Heart right ventricle (tissue), 16 donors: Measurements from ENCODE around the gene NXPH1. TPM values are rescaled to one million over a fixed set of nuclear protein-coding genes. Genes with fewer than 3 reads are reported as not detected.

Experiments used
- ATAC-seq, 8 donors: fragments of 200-7000 bp; cut with Tn5 transposase; one replicate each; pipeline ENCODE4 v1.9.1; 2020; ENCODE audit warnings: mild to moderate bottlenecking in 8 of 8, moderate library complexity in 8 of 8, moderate number of reproducible peaks in 1 of 8
- DNase-seq, 2 donors: peaks; one replicate each; pipeline ENCODE4 v3.0.0-alpha.2; 2020
- H3K27ac ChIP-seq, 10 donors: fragments of 200-600 bp; sonication (generic) in 2 of 10; one replicate each; pipeline versions ENCODE4 v1.5.0 to v1.8.0; 2020 to 2022; ENCODE audit warnings: mild to moderate bottlenecking in 3 of 10
- H3K27me3 ChIP-seq, 7 donors: fragments of 200-600 bp; one replicate each; pipeline ENCODE4 v1.8.0; 2021 to 2022; ENCODE audit warnings: mild to moderate bottlenecking in 2 of 7
- H3K36me3 ChIP-seq, 9 donors: fragments of 200-600 bp; sonication (generic) in 1 of 9; one replicate each; pipeline versions ENCODE4 v1.5.0 to v1.8.0; 2020 to 2022; ENCODE audit warnings: mild to moderate bottlenecking in 2 of 9
- H3K4me1 ChIP-seq, 9 donors: fragments of 200-600 bp; sonication (generic) in 1 of 9; one replicate each; pipeline versions ENCODE4 v1.5.0 to v1.8.0; 2020 to 2022; ENCODE audit warnings: mild to moderate bottlenecking in 4 of 9
- H3K4me3 ChIP-seq, 10 donors: fragments of 200-600 bp; sonication (generic) in 2 of 10; one replicate each; pipeline versions ENCODE4 v1.5.0 to v1.8.0; 2020 to 2022; ENCODE audit warnings: mild to moderate bottlenecking in 7 of 10, moderate library complexity in 2 of 10
- H3K9me3 ChIP-seq, 11 donors: fragments of 200-600 bp in 10 of 11; sonication (generic) in 2 of 11; one replicate each; pipeline versions ENCODE4 v1.5.0 to v1.8.0; 2013 to 2022; ENCODE audit warnings: mild to moderate bottlenecking in 2 of 11, control low read depth in 1 of 11, moderate library complexity in 1 of 11
- CTCF ChIP-seq, 9 donors: fragments of 200-600 bp; sonication (generic) in 2 of 9; IDR thresholded peaks; one replicate each; pipeline versions ENCODE4 v1.5.0 to v1.8.0; 2021 to 2022; ENCODE audit warnings: antibody characterized with exemption in 9 of 9, mild to moderate bottlenecking in 5 of 9, moderate library complexity in 1 of 9
- WGBS, 2 donors: extraction: QIAGEN DNeasy Blood & Tissue Kit; methylation state at CpG; one replicate each; pipeline ENCODE4 v1.1.7; 2013; ENCODE audit warnings: inconsistent platforms in 1 of 2; 5-methylcytosine and 5-hydroxymethylcytosine counted together
- intact Hi-C, 10 donors: fragments of 100-400 bp; cut with DNase I; formaldehyde crosslinking; loops; one replicate each; pipeline versions ENCODE4 v1.11.1 to v1.14.2; 2022
- polyA plus RNA-seq, 2 donors: library from polyadenylated mRNA; stranded (reverse); fragments of 200-250 nt; gene quantifications; one replicate each; pipeline ENCODE4 v1.2.3, GENCODE V29; 2013
- total RNA-seq, 10 donors: library from RNA; stranded (reverse); fragmentation: NEBNext Ultra II Directional in 3 of 10; extraction: Animal tissue kit (Norgen Biotek cat#: 25700) in 3 of 10; gene quantifications; one replicate each; pipeline versions ENCODE4 v1.2.1 to v1.2.4, GENCODE V29; 2021 to 2023
- donor health status: Arrhythmogenic right ventricular cardiomyopathy.
- donor health status: ischemic (EF 13 %, LVEDD 7.1; RV severe dilation, severe dysfunction).
- donor health status: healthy with polysubstance abuse.
- donor health status: DM: no; HTN: yes; CAD: no.
- donor health status: DM: no; HTN: no; CAD: no.
- donor health status: ischemic (EF 25% LVEDD 6.9; RV normal size, moderate dysfunction).
- donor health status: ischemic (EF 25% LVEDD 5.7; RV mildly dilated, moderate dysfunction).
- donor health status: healthy.
- donor health status: DM: yes; HTN: yes; CAD: no.
- donor health status: Ischemic cardiomyopathy.
- donor health status: ischemic (EF 35%, LVEDD 5.7; RV mildly dilated, moderate dysfunction).
- donor health status: nonischemic (EF 11% LVEDD 7.7; RV severe dilation, severe dysfunction).
- donor health status: DM: yes; HTN: yes; CAD: no.
- donor health status: PGD.
- donor health status: ischemic (EF 29% LVEDD 5.4; RV normal size, mild dysfunction).
- donor health status: nonischemic (EF 23%, LVEDD 6.1; RV moderate dilation, normal function).

Gene NXPH1
- total and polyA plus RNA-seq, 12 donors = not detected

- DNase-seq (no peak), ATAC-seq (no peak)
- H3K9me3 ChIP-seq = peaks cover 0 to 7% (median 0%) of the 10 kb centered on the region in 11 donors
- TF ChIP-seq CTCF (IDR thresholded peaks at IDR 0.05) = no peak
- intact Hi-C loops = no loop called here
- no peaks in the 10 kb centered on the region for H3K27me3 ChIP-seq
- no peak overlapping the region for H3K27ac ChIP-seq
- H3K4me1 ChIP-seq = no peaks in the 10 kb centered on the region
- H3K36me3 ChIP-seq = no peaks in the 10 kb centered on the region
- H3K4me3 ChIP-seq = no peak overlapping the region
These were observed 347.8 kb downstream of the NXPH1 start for GRCh38 chr7:8781166-8781565.

- intact Hi-C loops = no loop called here
These were observed 349.8 kb downstream of the NXPH1 start for GRCh38 chr7:8783229-8783628.

GRCh38 chr7:8785081-8785480, 351.7 kb downstream of the NXPH1 start:
- intact Hi-C loops = no loop called here
- Histone ChIP-seq H3K4me1 (no peaks in the 10 kb centered on the region), H3K9me3 (peaks cover 0 to 3% (median 0%) of the 10 kb centered on the region in 11 donors), H3K27me3 (no peaks in the 10 kb centered on the region), H3K36me3 (no peaks in the 10 kb centered on the region), H3K4me3 (no peak overlapping the region), H3K27ac (no peak overlapping the region)
- no peak for TF ChIP-seq CTCF (IDR thresholded peaks at IDR 0.05)
- ATAC-seq (no peak), DNase-seq (no peak)

More at GRCh38 chr7:8783229-8783628, 349.8 kb downstream of the NXPH1 start:
- no peak for TF ChIP-seq CTCF (IDR thresholded peaks at IDR 0.05)
- Histone ChIP-seq H3K27ac (no peak overlapping the region), H3K36me3 (no peaks in the 10 kb centered on the region), H3K27me3 (no peaks in the 10 kb centered on the region), H3K4me3 (no peak overlapping the region), H3K9me3 (peaks cover 0 to 3% (median 0%) of the 10 kb centered on the region in 11 donors), H3K4me1 (no peaks in the 10 kb centered on the region)
- 31 to 37% methylated on average over 2 of the region's 2 CpGs for WGBS, 2 donors
- ATAC-seq (no peak), DNase-seq (no peak)

DNA sequence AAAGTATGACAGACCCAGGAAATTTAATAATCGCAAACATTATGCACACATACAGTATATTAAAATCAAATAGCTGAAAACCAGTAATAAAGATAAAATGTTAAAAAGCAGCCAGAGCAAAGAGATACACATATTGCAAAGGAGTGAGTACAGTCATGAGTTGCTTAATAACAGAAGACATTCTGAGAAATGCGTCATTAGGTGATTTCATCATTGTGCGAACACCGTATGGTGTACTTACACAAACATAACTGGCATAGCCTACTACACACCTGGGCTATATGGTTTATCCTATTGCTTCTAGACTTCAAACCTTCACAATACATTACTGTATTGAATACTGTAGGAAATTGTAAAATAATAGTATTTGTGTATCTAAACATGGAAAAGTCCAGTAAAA, 367.6 kb downstream of the NXPH1 start:
- intact Hi-C loops = no loop called here
- ATAC-seq = no peak
- WGBS, 2 donors = 96 to 98% methylated on average over 4 of the region's 4 CpGs
- Histone ChIP-seq H3K27me3 (no peaks in the 10 kb centered on the region), H3K9me3 (peaks cover 0 to 23% (median 0%) of the 10 kb centered on the region in 11 donors), H3K4me3 (no peak overlapping the region), H3K27ac (no peak overlapping the region), H3K4me1 (no peaks in the 10 kb centered on the region), H3K36me3 (no peaks in the 10 kb centered on the region)
- DNase-seq = no peak
- TF ChIP-seq CTCF (IDR thresholded peaks at IDR 0.05) = no peak

Other genes starting within 250 kb of the NXPH1 start
- gene ICA1, start 171.4 kb upstream of the NXPH1 start, total RNA-seq = 10 to 100 TPM; 41.3 to 92.1 (median 62.3) TPM
- 10 to 100 TPM; 29.5 to 33.4 TPM for gene ICA1, start 171.4 kb upstream of the NXPH1 start, polyA plus RNA-seq